Measurements from ENCODE around the gene GPR153.

GPR153 gene

DNA sequence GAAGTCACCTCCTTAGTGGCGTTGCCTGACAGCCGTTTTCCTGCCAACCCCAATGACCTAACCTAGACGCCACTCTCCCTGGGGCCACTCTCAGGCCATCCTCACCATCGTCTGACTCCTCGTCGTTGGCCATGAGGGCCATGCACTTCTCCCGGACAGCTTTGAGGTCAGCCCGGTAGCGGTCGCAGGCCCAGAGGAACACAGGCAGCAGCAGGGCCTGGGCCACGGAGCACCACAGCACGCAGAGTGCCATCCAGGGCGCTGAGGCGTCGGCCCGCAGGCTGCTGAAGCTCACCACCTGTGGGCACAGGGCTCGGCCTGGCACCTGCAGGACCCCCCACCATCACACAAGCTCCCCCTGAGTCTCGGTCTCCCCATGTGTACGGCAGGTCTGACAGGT is 9.7 kb downstream of the GPR153 start:
- TF ChIP-seq, protein P1, sequence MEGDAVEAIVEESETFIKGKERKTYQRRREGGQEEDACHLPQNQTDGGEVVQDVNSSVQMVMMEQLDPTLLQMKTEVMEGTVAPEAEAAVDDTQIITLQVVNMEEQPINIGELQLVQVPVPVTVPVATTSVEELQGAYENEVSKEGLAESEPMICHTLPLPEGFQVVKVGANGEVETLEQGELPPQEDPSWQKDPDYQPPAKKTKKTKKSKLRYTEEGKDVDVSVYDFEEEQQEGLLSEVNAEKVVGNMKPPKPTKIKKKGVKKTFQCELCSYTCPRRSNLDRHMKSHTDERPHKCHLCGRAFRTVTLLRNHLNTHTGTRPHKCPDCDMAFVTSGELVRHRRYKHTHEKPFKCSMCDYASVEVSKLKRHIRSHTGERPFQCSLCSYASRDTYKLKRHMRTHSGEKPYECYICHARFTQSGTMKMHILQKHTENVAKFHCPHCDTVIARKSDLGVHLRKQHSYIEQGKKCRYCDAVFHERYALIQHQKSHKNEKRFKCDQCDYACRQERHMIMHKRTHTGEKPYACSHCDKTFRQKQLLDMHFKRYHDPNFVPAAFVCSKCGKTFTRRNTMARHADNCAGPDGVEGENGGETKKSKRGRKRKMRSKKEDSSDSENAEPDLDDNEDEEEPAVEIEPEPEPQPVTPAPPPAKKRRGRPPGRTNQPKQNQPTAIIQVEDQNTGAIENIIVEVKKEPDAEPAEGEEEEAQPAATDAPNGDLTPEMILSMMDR (IDR thresholded peaks at IDR 0.05; ENCODE audit: control insufficient read depth, extremely low read depth, insufficient read depth): no peak
- no peak overlapping the region for H3K4me3 ChIP-seq (ENCODE audit: low read depth, low read length)
- DNase-seq (ENCODE audit: low read depth): no peak

GRCh38 chr1:6249739-6250689 is 10.9 kb downstream of the GPR153 start:
- H3K4me3 ChIP-seq (ENCODE audit: low read depth, low read length): no peak overlapping the region
- DNase-seq (ENCODE audit: low read depth): no peak
- TF ChIP-seq, protein P1 (IDR thresholded peaks at IDR 0.05; ENCODE audit: control insufficient read depth, extremely low read depth, insufficient read depth): no peak

DNA sequence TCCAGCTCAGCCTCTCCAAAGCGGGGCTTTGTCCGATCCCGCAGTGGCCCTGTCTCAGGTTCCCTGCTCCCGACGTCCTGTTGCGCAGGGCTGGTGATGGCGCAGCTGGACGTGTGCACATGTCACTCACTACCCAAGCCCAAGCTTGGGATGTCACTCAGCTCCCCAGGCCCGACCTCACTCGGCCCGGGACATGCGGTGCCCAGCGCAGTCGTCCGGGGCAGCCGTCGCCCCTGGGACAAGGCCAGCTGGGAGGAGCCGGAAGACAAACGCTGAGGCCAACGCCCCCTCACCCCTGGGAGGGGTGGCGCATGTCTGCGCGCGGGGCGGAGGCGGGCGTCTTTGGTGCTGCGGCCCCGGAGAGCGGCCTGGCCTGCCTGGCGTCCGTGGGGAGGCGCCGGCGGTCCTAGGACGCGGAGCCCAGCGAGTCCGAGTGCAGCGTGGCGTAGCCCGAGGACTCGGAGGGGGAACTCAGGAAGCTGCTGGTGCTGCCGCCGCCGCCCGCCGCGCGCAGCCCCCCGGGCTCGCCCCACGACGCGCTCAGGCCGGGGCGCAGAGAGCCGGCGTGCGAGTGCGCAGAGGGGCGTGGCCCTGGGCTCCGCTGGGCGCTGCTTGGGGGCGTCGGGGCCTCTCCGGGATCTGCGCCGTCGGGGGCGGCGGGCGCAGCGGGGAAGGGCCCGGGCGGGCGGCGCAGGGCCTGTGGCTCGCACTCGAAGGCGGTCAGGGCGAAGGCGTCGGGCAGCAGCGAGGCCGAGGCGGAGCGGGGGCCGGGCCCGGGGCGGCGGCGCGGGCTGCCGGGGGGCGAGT is 11.8 kb downstream of the GPR153 start:
- no peak for DNase-seq (ENCODE audit: low read depth)
- no peak overlapping the region for H3K4me3 ChIP-seq (ENCODE audit: low read depth, low read length)
- TF ChIP-seq, protein P1 (IDR thresholded peaks at IDR 0.05; ENCODE audit: control insufficient read depth, extremely low read depth, insufficient read depth): no peak

GRCh38 chr1:6248161-6248776 is 12.6 kb downstream of the GPR153 start:
- TF ChIP-seq, protein P1 (IDR thresholded peaks at IDR 0.05; ENCODE audit: control insufficient read depth, extremely low read depth, insufficient read depth): no peak
- no peak overlapping the region for H3K4me3 ChIP-seq (ENCODE audit: low read depth, low read length)
- DNase-seq (ENCODE audit: low read depth): no peak

GRCh38 chr1:6247651-6248050 is 13.2 kb downstream of the GPR153 start:
- DNase-seq (ENCODE audit: low read depth): no peak
- TF ChIP-seq, protein P1 (IDR thresholded peaks at IDR 0.05; ENCODE audit: control insufficient read depth, extremely low read depth, insufficient read depth): no peak
- H3K4me3 ChIP-seq (ENCODE audit: low read depth, low read length): no peak overlapping the region

- no peak overlapping the region for H3K4me3 ChIP-seq (ENCODE audit: low read depth, low read length)
- DNase-seq (ENCODE audit: low read depth): no peak
- TF ChIP-seq, protein P1 (IDR thresholded peaks at IDR 0.05; ENCODE audit: control insufficient read depth, extremely low read depth, insufficient read depth): peak; percentile 89
These were observed 14.1 kb downstream of the GPR153 start for GRCh38 chr1:6246497-6247467.

Measured in LNCaP clone FGC (cell line).